Cardiac muscle cell (in vitro differentiated cells and primary cell): Measurements from ENCODE around the gene NOP16. TPM values are rescaled to one million over a fixed set of nuclear protein-coding genes. Genes with fewer than 3 reads are reported as not detected.

Experiments
- DNase-seq, 2 donors: peaks; one replicate each; pipeline versions ENCODE4 v3.0.0 to v3.0.0-alpha.2; 2010 to 2017; ENCODE audit warnings: low read depth in 1 of 2, low spot score in 1 of 2
- H3K27ac ChIP-seq: fragments of 200-600 bp; sonication (generic); 2 replicates; pipeline ENCODE4 v1.5.1; 2016
- H3K27me3 ChIP-seq: fragments of 200-600 bp; sonication (generic); 2 replicates; pipeline ENCODE4 v1.6.0; 2016; ENCODE audit warnings: control low read depth
- H3K36me3 ChIP-seq: fragments of 200-600 bp; sonication (generic); 2 replicates; pipeline ENCODE4 v1.5.1; 2016; ENCODE audit warnings: control low read depth
- H3K4me1 ChIP-seq: fragments of 200-600 bp; sonication (generic); 2 replicates; pipeline ENCODE4 v1.8.1; 2017; ENCODE audit warnings: low read depth, mild to moderate bottlenecking, mixed run types
- H3K4me3 ChIP-seq: fragments of 200-600 bp; sonication (generic); 2 replicates; pipeline ENCODE4 v1.5.1; 2016; ENCODE audit warnings: mild to moderate bottlenecking
- H3K9me3 ChIP-seq: fragments of 200-600 bp; sonication (generic); 2 replicates; pipeline ENCODE4 v1.5.1; 2017; ENCODE audit warnings: low read depth, mild to moderate bottlenecking, control low read depth
- CTCF ChIP-seq: IDR thresholded peaks from 2 replicates; pipeline ENCODE4 v1.5.1; 2012; ENCODE audit warnings: low read depth, mild to moderate bottlenecking, low read length
- polyA plus RNA-seq: library from polyadenylated mRNA; unstranded; fragments of >200 nt; fragmentation: Nextera tagmentation; extraction: Ambion mirVana; gene quantifications from 2 replicates; pipeline ENCODE4 v1.2.1, GENCODE V29; 2016
- total RNA-seq: library from RNA; depleted of rRNA; stranded (reverse); fragments of >200 nt; gene quantifications from 2 replicates; pipeline ENCODE4 v1.2.3, GENCODE V29; 2016

The NOP16 gene
- total and polyA plus RNA-seq, 2 experiments from 2014 or later, result 18.0 to 52.0 TPM

GRCh38 chr5:176359658-176360057, 28.7 kb downstream of the NOP16 start:
- H3K36me3 ChIP-seq, result peaks cover 16% of the 10 kb centered on the region
- no peaks in the 10 kb centered on the region for H3K9me3 ChIP-seq
- TF ChIP-seq CTCF, result no peak
- H3K4me3 ChIP-seq, result no peak overlapping the region
- H3K4me1 ChIP-seq, result peaks cover 3% of the 10 kb centered on the region
- DNase-seq, result no peak
- H3K27me3 ChIP-seq, result peaks cover 24% of the 10 kb centered on the region
- no peak overlapping the region for H3K27ac ChIP-seq

- peaks cover 39% of the 10 kb centered on the region for H3K36me3 ChIP-seq
- no peak for TF ChIP-seq CTCF
- no peak for DNase-seq
- H3K27me3 ChIP-seq, result no peaks in the 10 kb centered on the region
- H3K27ac ChIP-seq, result no peak overlapping the region
- H3K4me3 ChIP-seq, result no peak overlapping the region
- peaks cover 3% of the 10 kb centered on the region for H3K4me1 ChIP-seq
- H3K9me3 ChIP-seq, result no peaks in the 10 kb centered on the region
Measured at GRCh38 chr5:176356179-176356566, 32.2 kb downstream of the NOP16 start.

GRCh38 chr5:176355400-176356178, 32.8 kb downstream of the NOP16 start:
- H3K4me3 ChIP-seq, result no peak overlapping the region
- H3K36me3 ChIP-seq, result peaks cover 39% of the 10 kb centered on the region
- no peak for TF ChIP-seq CTCF

GRCh38 chr5:176353533-176353932, 34.9 kb downstream of the NOP16 start:
- H3K27ac ChIP-seq, result no peak overlapping the region

More at GRCh38 chr5:176355400-176356178, 32.8 kb downstream of the NOP16 start:
- peaks cover under 1% of the 10 kb centered on the region for H3K4me1 ChIP-seq
- no peak for DNase-seq
- H3K9me3 ChIP-seq, result no peaks in the 10 kb centered on the region
- no peak overlapping the region for H3K27ac ChIP-seq
- no peaks in the 10 kb centered on the region for H3K27me3 ChIP-seq

GRCh38 chr5:176352116-176352878, 36.1 kb downstream of the NOP16 start:
- TF ChIP-seq CTCF, result no peak

More at GRCh38 chr5:176353533-176353932, 34.9 kb downstream of the NOP16 start:
- peaks cover 57% of the 10 kb centered on the region for H3K36me3 ChIP-seq
- H3K27me3 ChIP-seq, result no peaks in the 10 kb centered on the region
- DNase-seq, result no peak
- no peak overlapping the region for H3K4me3 ChIP-seq
- no peaks in the 10 kb centered on the region for H3K9me3 ChIP-seq
- TF ChIP-seq CTCF, result no peak
- no peaks in the 10 kb centered on the region for H3K4me1 ChIP-seq

More at GRCh38 chr5:176352116-176352878, 36.1 kb downstream of the NOP16 start:
- Histone ChIP-seq H3K36me3 (peaks cover 61% of the 10 kb centered on the region), H3K4me3 (no peak overlapping the region), H3K4me1 (no peaks in the 10 kb centered on the region), H3K9me3 (no peaks in the 10 kb centered on the region), H3K27me3 (no peaks in the 10 kb centered on the region), H3K27ac (no peak overlapping the region)
- DNase-seq, result no peak
